GM12873 (cell line): Measurements from ENCODE around the gene AHCYL1.

Experiments
- CTCF ChIP-seq: IDR thresholded peaks from 2 replicates; pipeline ENCODE4 v1.5.1; 2012; ENCODE audit warnings: low read depth, mild to moderate bottlenecking, moderate library complexity, low read length, control low read depth; ENCODE audit not compliant: insufficient read depth; ENCODE audit errors: missing control alignments

The AHCYL1 gene

GRCh38 chr1:109983380-109984189 is 980 bp upstream of the AHCYL1 start:
- no peak for TF ChIP-seq CTCF

- no peak for TF ChIP-seq CTCF
Measured at GRCh38 chr1:109984190-109984455, 442 bp upstream of the AHCYL1 start.

- TF ChIP-seq CTCF = no peak
Measured at GRCh38 chr1:109985247-109986053, 885 bp downstream of the AHCYL1 start.

- TF ChIP-seq CTCF = no peak
Measured at GRCh38 chr1:109986054-109986444, 1.5 kb downstream of the AHCYL1 start.

- no peak for TF ChIP-seq CTCF
Measured at GRCh38 chr1:109988349-109988914, 3.9 kb downstream of the AHCYL1 start.

- no peak for TF ChIP-seq CTCF
Measured at GRCh38 chr1:109989506-109990301, 5.1 kb downstream of the AHCYL1 start.

GRCh38 chr1:109990302-109990653 is 5.7 kb downstream of the AHCYL1 start:
- TF ChIP-seq CTCF = no peak
